Stimulated activated CD8-positive, alpha-beta memory T cell treated with anti-CD3 and anti-CD28 coated beads, Interleukin-15, amount 100 ng/mL, for 24 hours (primary cell): ENCODE data around the gene TRAK1.

Experiments used
- DNase-seq: peaks from one replicate; pipeline ENCODE4 v3.0.0-alpha.2; 2020; ENCODE audit warnings: low read depth

TRAK1 gene

GRCh38 chr3:42157540-42158538, 66.7 kb downstream of the TRAK1 start:
- no peak for DNase-seq

- no peak for DNase-seq
These were observed 68.0 kb downstream of the TRAK1 start for GRCh38 chr3:42159147-42159546.

GRCh38 chr3:42159706-42160472, 68.7 kb downstream of the TRAK1 start:
- DNase-seq: no peak

GRCh38 chr3:42161050-42161935, 70.1 kb downstream of the TRAK1 start:
- no peak for DNase-seq

GRCh38 chr3:42162462-42162861, 71.3 kb downstream of the TRAK1 start:
- no peak for DNase-seq

GRCh38 chr3:42163622-42164244, 72.6 kb downstream of the TRAK1 start:
- no peak for DNase-seq

- DNase-seq: no peak
These were observed 73.5 kb downstream of the TRAK1 start for GRCh38 chr3:42164656-42165055.

GRCh38 chr3:42165211-42165610, 74.1 kb downstream of the TRAK1 start:
- DNase-seq: no peak

- DNase-seq: no peak
These were observed 75.1 kb downstream of the TRAK1 start for GRCh38 chr3:42166214-42166613.

- no peak for DNase-seq
These were observed 75.6 kb downstream of the TRAK1 start for GRCh38 chr3:42166662-42167300.

GRCh38 chr3:42169579-42170120, 78.5 kb downstream of the TRAK1 start:
- DNase-seq: no peak

GRCh38 chr3:42172047-42172654, 81.0 kb downstream of the TRAK1 start:
- no peak for DNase-seq

- DNase-seq: no peak
These were observed 82.2 kb downstream of the TRAK1 start for GRCh38 chr3:42173307-42173706.

GRCh38 chr3:42174679-42175385, 83.7 kb downstream of the TRAK1 start:
- DNase-seq: no peak

GRCh38 chr3:42175386-42176240, 84.5 kb downstream of the TRAK1 start:
- no peak for DNase-seq

- DNase-seq: no peak
These were observed 85.3 kb downstream of the TRAK1 start for GRCh38 chr3:42176242-42177034.

GRCh38 chr3:42177068-42177800, 86.1 kb downstream of the TRAK1 start:
- no peak for DNase-seq
